HepG2 (cell line): ENCODE results near the gene NRN1L. TPM values are rescaled to one million over a fixed set of nuclear protein-coding genes. Genes with fewer than 3 reads are reported as not detected.

Experiments
- ATF7 ChIP-seq, 2 experiments: fragments of 450-650 bp in 1 of 2; sonication (generic) in 1 of 2; formaldehyde crosslinking in 1 of 2; IDR thresholded peaks; 2 replicates each; pipeline versions ENCODE4 v1.4.0 to v1.6.1; 2016 to 2020; ENCODE audit warnings: antibody characterized with exemption in 1 of 2, mild to moderate bottlenecking in 1 of 2, missing genetic modification reagents in 1 of 2
- CHD2 ChIP-seq: IDR thresholded peaks from 2 replicates; pipeline ENCODE4 v1.6.1; 2011; ENCODE audit warnings: low read depth, low read length, improper control_type of control experiment
- HDAC6 ChIP-seq: fragments of 200-600 bp; sonication (generic); IDR thresholded peaks from 2 replicates; pipeline ENCODE4 v1.7.0; 2017; ENCODE audit warnings: mild to moderate bottlenecking, antibody characterized with exemption, low read length, low read depth
- IRF1 ChIP-seq: sonication (generic); formaldehyde crosslinking; IDR thresholded peaks from 2 replicates; pipeline ENCODE4 v1.4.0; 2020; ENCODE audit warnings: low read depth, mild to moderate bottlenecking, missing genetic modification reagents
- KLF6 ChIP-seq: IDR thresholded peaks from 2 replicates; pipeline ENCODE4 v1.8.0; 2016; ENCODE audit warnings: missing biosample characterization, missing genetic modification reagents
- MTERF4 ChIP-seq: sonication (generic); formaldehyde crosslinking; IDR thresholded peaks from 2 replicates; pipeline ENCODE4 v1.8.0; 2023; ENCODE audit warnings: mild to moderate bottlenecking, missing genetic modification reagents
- POGZ ChIP-seq: sonication (generic); formaldehyde crosslinking; IDR thresholded peaks from 2 replicates; pipeline ENCODE4 v1.4.0; 2020; ENCODE audit warnings: mild to moderate bottlenecking, missing genetic modification reagents
- SNAPC4 ChIP-seq: sonication (generic); formaldehyde crosslinking; IDR thresholded peaks from 2 replicates; pipeline ENCODE4 v1.4.0; 2020; ENCODE audit warnings: mild to moderate bottlenecking, missing genetic modification reagents
- SOX5 ChIP-seq: IDR thresholded peaks from 2 replicates; pipeline ENCODE4 v1.6.1; 2016; ENCODE audit warnings: borderline replicate concordance
- SRSF4 ChIP-seq: fragments of 200-400 bp; formaldehyde crosslinking; IDR thresholded peaks from one replicate; pipeline ENCODE4 v1.6.1; 2018; ENCODE audit warnings: mild to moderate bottlenecking, low read depth, low read length, moderate library complexity; ENCODE audit not compliant: poor library complexity, severe bottlenecking
- TBP ChIP-seq: sonication (generic); formaldehyde crosslinking; IDR thresholded peaks from 2 replicates; pipeline ENCODE4 v1.5.0; 2020; ENCODE audit warnings: missing genetic modification reagents
- TRIM22 ChIP-seq: fragments of 450-650 bp; IDR thresholded peaks from 2 replicates; pipeline ENCODE4 v1.6.1; 2017
- ZC3H4 ChIP-seq: sonication (generic); formaldehyde crosslinking; IDR thresholded peaks from 2 replicates; pipeline ENCODE4 v1.4.0; 2020; ENCODE audit warnings: missing genetic modification reagents, borderline replicate concordance
- ZFAT ChIP-seq: sonication (generic); formaldehyde crosslinking; conservative IDR thresholded peaks from 2 replicates; pipeline ENCODE4 v1.8.1; 2023; ENCODE audit warnings: missing genetic modification reagents, inconsistent platforms
- ZNF143 ChIP-seq: sonication (generic); formaldehyde crosslinking; IDR thresholded peaks from 2 replicates; pipeline ENCODE4 v1.4.0; 2020; ENCODE audit warnings: missing genetic modification reagents
- ZNF44 ChIP-seq: sonication (generic); formaldehyde crosslinking; IDR thresholded peaks from 2 replicates; pipeline ENCODE4 v1.5.1; 2020; ENCODE audit warnings: mild to moderate bottlenecking, missing genetic modification reagents
- ZNF562 ChIP-seq: sonication (generic); formaldehyde crosslinking; IDR thresholded peaks from 2 replicates; pipeline ENCODE4 v1.8.0; 2022; ENCODE audit warnings: missing genetic modification reagents, borderline replicate concordance
- ZNF598 ChIP-seq: sonication (generic); formaldehyde crosslinking; IDR thresholded peaks from 2 replicates; pipeline ENCODE4 v1.5.1; 2020; ENCODE audit warnings: mild to moderate bottlenecking, missing genetic modification reagents, borderline replicate concordance
- ZSCAN30 ChIP-seq: sonication (generic); formaldehyde crosslinking; IDR thresholded peaks from 2 replicates; pipeline ENCODE4 v1.5.0; 2020; ENCODE audit warnings: mild to moderate bottlenecking, missing genetic modification reagents
- polyA plus RNA-seq, 8 experiments: library from polyadenylated mRNA; depleted of rRNA in 3 of 8; stranded (reverse) in 7 of 8; unstranded in 1 of 8; fragments of >200 nt; fragmentation: Illumina TruSeq in 4 of 8; extraction: Trizol in 4 of 8; gene quantifications; 2 replicates each; pipeline versions ENCODE4 v1.2.1 to v1.2.3, GENCODE V29; 2011 to 2016; ENCODE audit warnings: low read depth in 4 of 8, missing spikeins in 1 of 8, mixed read lengths in 1 of 8; ENCODE audit not compliant: insufficient read depth in 1 of 8
- total RNA-seq, 5 experiments: library from RNA; depleted of rRNA; stranded (reverse); fragments of >200 nt; fragmentation: Illumina TruSeq; extraction: Trizol; gene quantifications; 2 replicates each; pipeline ENCODE4 v1.2.3, GENCODE V29; 2016; ENCODE audit warnings: low read depth in 1 of 5
- TF ChIP-seq, protein P1 (sequence below): IDR thresholded peaks from 2 replicates; pipeline ENCODE4 v1.6.1; 2016; ENCODE audit warnings: missing compliant biosample characterization, missing genetic modification reagents, borderline replicate concordance

NRN1L gene
- total and polyA plus RNA-seq, 2 of the 13 experiments (the other 11 are each of a cell fraction or from before 2014, with no cell fraction given): 0.53 to 1.2 TPM

- TF ChIP-seq IRF1 (no peak), POGZ (CRISPR knock-in tag) (no peak), ZNF44 (CRISPR knock-in tag) (no peak), KLF6 (CRISPR knock-in tag) (no peak), CHD2 (no peak), SOX5 (CRISPR knock-in tag) (no peak; the same call in 1 of the 2 replicates), TRIM22 (no peak), ZSCAN30 (CRISPR knock-in tag) (no peak), SRSF4 (no peak), HDAC6 (no peak), ZC3H4 (CRISPR knock-in tag) (no peak), ATF7 (IDR thresholded peaks at IDR 0.05) (no peak), ATF7 (CRISPR knock-in tag; IDR thresholded peaks at IDR 0.05) (no peak), SNAPC4 (no peak), ZNF598 (no peak; the same call in 1 of the 2 replicates), ZNF562 (CRISPR knock-in tag) (no peak), MTERF4 (CRISPR knock-in tag) (no peak), ZNF143 (CRISPR knock-in tag) (peak; percentile 50; the same call in 1 of the 2 replicates), TBP (CRISPR knock-in tag) (no peak), ZFAT (CRISPR knock-in tag) (no peak)
- TF ChIP-seq, protein P1, sequence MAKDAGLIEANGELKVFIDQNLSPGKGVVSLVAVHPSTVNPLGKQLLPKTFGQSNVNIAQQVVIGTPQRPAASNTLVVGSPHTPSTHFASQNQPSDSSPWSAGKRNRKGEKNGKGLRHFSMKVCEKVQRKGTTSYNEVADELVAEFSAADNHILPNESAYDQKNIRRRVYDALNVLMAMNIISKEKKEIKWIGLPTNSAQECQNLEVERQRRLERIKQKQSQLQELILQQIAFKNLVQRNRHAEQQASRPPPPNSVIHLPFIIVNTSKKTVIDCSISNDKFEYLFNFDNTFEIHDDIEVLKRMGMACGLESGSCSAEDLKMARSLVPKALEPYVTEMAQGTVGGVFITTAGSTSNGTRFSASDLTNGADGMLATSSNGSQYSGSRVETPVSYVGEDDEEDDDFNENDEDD (CRISPR knock-in tag): no peak
Observed at GRCh38 chr16:67915831-67916723, 31.4 kb downstream of the NRN1L start (continued).
